Liver (tissue), 9 donors: Measurements from ENCODE around the gene PALD1. TPM values are rescaled to one million over a fixed set of nuclear protein-coding genes. Genes with fewer than 3 reads are reported as not detected.

ENCODE experiments used
- DNase-seq: peaks from one replicate; pipeline ENCODE4 v3.0.0-alpha.2; 2017; ENCODE audit warnings: low spot score
- H3K27ac ChIP-seq, 2 donors: one replicate each; pipeline ENCODE4 v1.7.0; 2013; ENCODE audit warnings: inconsistent platforms in 2 of 2, low read length in 2 of 2, control low read depth in 1 of 2, low read depth in 1 of 2, mild to moderate bottlenecking in 1 of 2
- H3K27me3 ChIP-seq, 4 donors: one replicate each; pipeline versions ENCODE4 v1.6.1 to v1.7.0; 2013; ENCODE audit warnings: low read length in 3 of 4, inconsistent platforms in 1 of 4, mild to moderate bottlenecking in 1 of 4, moderate library complexity in 1 of 4; ENCODE audit not compliant: control insufficient read depth in 4 of 4, insufficient read depth in 4 of 4
- H3K36me3 ChIP-seq, 4 donors: one replicate each; pipeline versions ENCODE4 v1.6.1 to v1.7.0; 2013; ENCODE audit warnings: low read length in 3 of 4, mild to moderate bottlenecking in 3 of 4, low read depth in 1 of 4, moderate library complexity in 1 of 4; ENCODE audit not compliant: control insufficient read depth in 4 of 4, insufficient read depth in 3 of 4
- H3K4me1 ChIP-seq, 4 donors: one replicate each; pipeline versions ENCODE4 v1.6.1 to v1.7.0; 2013; ENCODE audit warnings: low read length in 3 of 4, mild to moderate bottlenecking in 3 of 4, moderate library complexity in 1 of 4; ENCODE audit not compliant: control insufficient read depth in 4 of 4, insufficient read depth in 4 of 4
- H3K4me3 ChIP-seq, 3 donors: one replicate each; pipeline versions ENCODE4 v1.6.1 to v1.7.0; 2013; ENCODE audit warnings: low read length in 3 of 3, control low read depth in 1 of 3, low read depth in 1 of 3, mild to moderate bottlenecking in 1 of 3
- H3K9ac ChIP-seq, 2 donors: one replicate each; pipeline ENCODE4 v1.7.0; 2013; ENCODE audit warnings: low read length in 2 of 2, mild to moderate bottlenecking in 2 of 2, moderate library complexity in 2 of 2, control low read depth in 1 of 2, low read depth in 1 of 2
- H3K9me3 ChIP-seq, 4 donors: one replicate each; pipeline versions ENCODE4 v1.6.1 to v1.7.0; 2013; ENCODE audit warnings: low read length in 3 of 4; ENCODE audit not compliant: control insufficient read depth in 4 of 4
- EGR1 ChIP-seq, 2 donors: IDR thresholded peaks; 2 replicates each; pipeline ENCODE4 v1.6.1; 2016 to 2018; ENCODE audit warnings: antibody characterized with exemption in 2 of 2, low read depth in 2 of 2
- FOXA1 ChIP-seq: IDR thresholded peaks from 2 replicates; pipeline ENCODE4 v1.6.1; 2016; ENCODE audit warnings: antibody characterized with exemption
- FOXA2 ChIP-seq: IDR thresholded peaks from 2 replicates; pipeline ENCODE4 v1.6.1; 2016; ENCODE audit warnings: antibody characterized with exemption
- GABPA ChIP-seq, 2 donors: IDR thresholded peaks in 1 of 2; conservative IDR thresholded peaks in 1 of 2; 2 replicates each; pipeline ENCODE4 v1.6.1; 2016; ENCODE audit warnings: antibody characterized with exemption in 2 of 2, mild to moderate bottlenecking in 1 of 2, moderate library complexity in 1 of 2
- HNF4A ChIP-seq, 2 donors: conservative IDR thresholded peaks; 2 replicates each; pipeline ENCODE4 v1.6.1; 2016; ENCODE audit warnings: antibody characterized with exemption in 2 of 2, mild to moderate bottlenecking in 2 of 2
- HNF4G ChIP-seq: IDR thresholded peaks from 2 replicates; pipeline ENCODE4 v1.6.1; 2016; ENCODE audit warnings: antibody characterized with exemption
- JUND ChIP-seq, 2 donors: IDR thresholded peaks; 2 replicates each; pipeline ENCODE4 v1.6.1; 2016; ENCODE audit warnings: antibody characterized with exemption in 2 of 2
- NR2F2 ChIP-seq: IDR thresholded peaks from 2 replicates; pipeline ENCODE4 v1.6.1; 2016; ENCODE audit warnings: antibody characterized with exemption
- RAD21 ChIP-seq, 2 donors: IDR thresholded peaks; 2 replicates each; pipeline ENCODE4 v1.6.1; 2016; ENCODE audit warnings: antibody characterized with exemption in 2 of 2, mild to moderate bottlenecking in 2 of 2
- RXRA ChIP-seq, 2 donors: IDR thresholded peaks; 2 replicates each; pipeline ENCODE4 v1.6.1; 2017 to 2018; ENCODE audit warnings: antibody characterized with exemption in 2 of 2, mild to moderate bottlenecking in 1 of 2
- SP1 ChIP-seq: IDR thresholded peaks from 2 replicates; pipeline ENCODE4 v1.6.1; 2018; ENCODE audit warnings: antibody characterized with exemption, mild to moderate bottlenecking
- TAF1 ChIP-seq: conservative IDR thresholded peaks from 2 replicates; pipeline ENCODE4 v1.6.1; 2016; ENCODE audit warnings: antibody characterized with exemption, mild to moderate bottlenecking
- YY1 ChIP-seq: IDR thresholded peaks from 2 replicates; pipeline ENCODE4 v1.6.1; 2016; ENCODE audit warnings: antibody characterized with exemption, mild to moderate bottlenecking
- ZBTB33 ChIP-seq: IDR thresholded peaks from 2 replicates; pipeline ENCODE4 v1.6.1; 2016; ENCODE audit warnings: antibody characterized with exemption
- WGBS: extraction: QIAGEN DNeasy Blood & Tissue Kit; methylation state at CpG from one replicate; pipeline ENCODE4 v1.1.7; 2013; 5-methylcytosine and 5-hydroxymethylcytosine counted together
- polyA plus RNA-seq, 2 donors: library from polyadenylated mRNA; stranded (reverse) in 1 of 2; unstranded in 1 of 2; fragments of 200-250 nt in 1 of 2; fragments of >200 nt in 1 of 2; fragmentation: Nextera tagmentation in 1 of 2; extraction: Ambion mirVana in 1 of 2; gene quantifications; one replicate each; pipeline versions ENCODE4 v1.2.1 to v1.2.3, GENCODE V29; 2013 to 2015
- total RNA-seq, 2 donors: library from RNA; depleted of rRNA; stranded (reverse); fragments of >200 nt; gene quantifications; one replicate each; pipeline ENCODE4 v1.2.3, GENCODE V29; 2014
- TF ChIP-seq, protein P1 (sequence below): fragments of 150-350 bp; IDR thresholded peaks from 2 replicates; pipeline ENCODE4 v1.5.1; 2017; ENCODE audit warnings: improper control_type of control experiment, low read depth, low read length; ENCODE audit not compliant: missing input control
- TF ChIP-seq, protein P2 (sequence below): IDR thresholded peaks from 2 replicates; pipeline ENCODE4 v1.6.1; 2016; ENCODE audit warnings: antibody characterized with exemption
- TF ChIP-seq, protein P3 (sequence below): IDR thresholded peaks from 2 replicates; pipeline ENCODE4 v1.6.1; 2016; ENCODE audit warnings: antibody characterized with exemption, mild to moderate bottlenecking
- TF ChIP-seq, protein P4 (sequence below): IDR thresholded peaks from 2 replicates; pipeline ENCODE4 v1.6.1; 2016; ENCODE audit warnings: antibody characterized with exemption
- donor health status: healthy.
- donor health status: healthy.
- donor health status: healthy.
- donor health status: healthy.
- donor health status: healthy.

The PALD1 gene
- total and polyA plus RNA-seq, 4 donors: 0.72 to 4.2 (median 1.4) TPM

DNA sequence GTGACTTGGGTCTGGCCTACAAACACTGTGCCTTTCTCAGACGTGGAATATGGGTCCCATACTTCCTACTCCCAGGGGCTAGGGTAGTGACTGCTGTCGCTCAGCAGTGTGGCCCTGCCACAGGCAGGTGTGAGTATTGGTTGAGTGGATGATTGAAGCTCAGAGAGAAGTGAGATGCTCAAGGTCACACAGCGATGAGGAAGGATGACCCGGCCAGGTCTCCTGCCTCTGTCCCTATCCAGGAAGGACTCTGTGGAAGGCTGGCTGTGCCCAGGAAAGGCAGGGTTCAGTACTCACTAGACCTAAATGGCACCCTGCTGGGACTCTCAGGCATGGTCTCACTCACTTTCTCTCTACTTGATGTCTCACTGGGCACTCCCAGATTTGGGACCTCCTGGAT is 121.2 kb downstream of the PALD1 start:
- DNase-seq: no peak
- Histone ChIP-seq H3K27me3 (no peaks in the 10 kb centered on the region), H3K36me3 (no peaks in the 10 kb centered on the region), H3K4me1 (no peaks in the 10 kb centered on the region), H3K9me3 (no peaks in the 10 kb centered on the region), H3K9ac (no peak overlapping the region), H3K27ac (no peak overlapping the region), H3K4me3 (no peak overlapping the region)
- 96% methylated on average over 4 of the region's 4 CpGs for WGBS
- TF ChIP-seq SP1: no peak
- TF ChIP-seq RAD21 (IDR thresholded peaks at IDR 0.05): no peak
- TF ChIP-seq NR2F2: no peak
- no peak for TF ChIP-seq HNF4G
- no peak for TF ChIP-seq TAF1
- no peak for TF ChIP-seq FOXA2

DNA sequence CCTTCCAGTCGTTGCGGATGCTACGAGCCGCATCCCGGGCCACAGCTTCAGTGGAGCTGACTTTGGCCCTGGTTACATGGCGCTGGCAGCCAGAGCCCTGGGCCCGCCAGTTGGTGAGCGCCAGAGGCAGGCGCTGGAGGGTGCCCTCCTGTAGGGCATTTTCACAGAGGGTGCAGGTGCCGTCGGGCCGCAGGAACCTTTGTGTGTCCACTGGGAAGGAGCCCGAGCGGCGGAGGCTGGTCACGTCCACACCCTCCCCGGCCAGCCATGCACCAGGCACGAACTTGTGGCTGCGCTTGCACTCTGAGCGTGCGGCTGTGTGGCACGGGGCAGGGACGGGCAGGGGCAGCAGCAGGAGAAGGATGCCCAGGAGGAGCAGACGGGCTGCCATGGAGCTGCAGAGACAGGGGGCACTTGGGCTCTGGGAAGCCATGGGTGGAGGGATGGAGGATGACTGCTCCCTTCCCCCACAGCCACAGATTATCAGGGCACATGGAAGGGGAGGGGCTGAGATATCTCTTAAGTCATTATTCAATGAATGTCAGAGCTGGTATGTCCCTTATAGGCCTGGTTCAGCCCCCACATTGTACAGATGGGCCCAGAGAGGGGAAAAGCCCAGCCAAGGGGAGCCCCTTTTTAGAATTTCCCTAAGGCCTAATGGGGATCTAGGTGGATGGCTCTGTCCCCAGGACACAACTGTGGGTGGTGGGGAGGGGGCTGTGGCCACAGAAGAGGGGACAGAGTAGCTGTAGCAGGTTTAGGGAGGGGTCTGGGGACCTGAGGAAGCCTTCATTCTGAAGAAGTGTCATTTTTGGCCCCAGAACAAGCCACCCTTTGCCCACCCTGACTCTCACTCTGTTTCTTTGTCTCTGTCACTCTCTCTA is 122.2 kb downstream of the PALD1 start:
- Histone ChIP-seq H3K4me3 (no peak overlapping the region), H3K27ac (no peak overlapping the region), H3K4me1 (no peaks in the 10 kb centered on the region), H3K36me3 (no peaks in the 10 kb centered on the region), H3K27me3 (no peaks in the 10 kb centered on the region), H3K9ac (no peak overlapping the region), H3K9me3 (no peaks in the 10 kb centered on the region)
- TF ChIP-seq RXRA (IDR thresholded peaks at IDR 0.05) (no peak), ZBTB33 (no peak), RAD21 (IDR thresholded peaks at IDR 0.05) (no peak), JUND (IDR thresholded peaks at IDR 0.05) (no peak), FOXA2 (no peak), FOXA1 (no peak), YY1 (no peak), HNF4G (no peak), TAF1 (no peak), HNF4A (conservative IDR thresholded peaks at IDR 0.05) (no peak), EGR1 (IDR thresholded peaks at IDR 0.05; ENCODE audit: low read depth in 2 of 2) (no peak), SP1 (no peak), GABPA (IDR thresholded peaks at IDR 0.05 in 1 of 2, conservative IDR thresholded peaks at IDR 0.05 in 1 of 2) (no peak)
- TF ChIP-seq, protein P1, sequence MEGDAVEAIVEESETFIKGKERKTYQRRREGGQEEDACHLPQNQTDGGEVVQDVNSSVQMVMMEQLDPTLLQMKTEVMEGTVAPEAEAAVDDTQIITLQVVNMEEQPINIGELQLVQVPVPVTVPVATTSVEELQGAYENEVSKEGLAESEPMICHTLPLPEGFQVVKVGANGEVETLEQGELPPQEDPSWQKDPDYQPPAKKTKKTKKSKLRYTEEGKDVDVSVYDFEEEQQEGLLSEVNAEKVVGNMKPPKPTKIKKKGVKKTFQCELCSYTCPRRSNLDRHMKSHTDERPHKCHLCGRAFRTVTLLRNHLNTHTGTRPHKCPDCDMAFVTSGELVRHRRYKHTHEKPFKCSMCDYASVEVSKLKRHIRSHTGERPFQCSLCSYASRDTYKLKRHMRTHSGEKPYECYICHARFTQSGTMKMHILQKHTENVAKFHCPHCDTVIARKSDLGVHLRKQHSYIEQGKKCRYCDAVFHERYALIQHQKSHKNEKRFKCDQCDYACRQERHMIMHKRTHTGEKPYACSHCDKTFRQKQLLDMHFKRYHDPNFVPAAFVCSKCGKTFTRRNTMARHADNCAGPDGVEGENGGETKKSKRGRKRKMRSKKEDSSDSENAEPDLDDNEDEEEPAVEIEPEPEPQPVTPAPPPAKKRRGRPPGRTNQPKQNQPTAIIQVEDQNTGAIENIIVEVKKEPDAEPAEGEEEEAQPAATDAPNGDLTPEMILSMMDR: no peak
- TF ChIP-seq, protein P2, sequence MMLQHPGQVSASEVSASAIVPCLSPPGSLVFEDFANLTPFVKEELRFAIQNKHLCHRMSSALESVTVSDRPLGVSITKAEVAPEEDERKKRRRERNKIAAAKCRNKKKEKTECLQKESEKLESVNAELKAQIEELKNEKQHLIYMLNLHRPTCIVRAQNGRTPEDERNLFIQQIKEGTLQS: no peak
- TF ChIP-seq, protein P3, sequence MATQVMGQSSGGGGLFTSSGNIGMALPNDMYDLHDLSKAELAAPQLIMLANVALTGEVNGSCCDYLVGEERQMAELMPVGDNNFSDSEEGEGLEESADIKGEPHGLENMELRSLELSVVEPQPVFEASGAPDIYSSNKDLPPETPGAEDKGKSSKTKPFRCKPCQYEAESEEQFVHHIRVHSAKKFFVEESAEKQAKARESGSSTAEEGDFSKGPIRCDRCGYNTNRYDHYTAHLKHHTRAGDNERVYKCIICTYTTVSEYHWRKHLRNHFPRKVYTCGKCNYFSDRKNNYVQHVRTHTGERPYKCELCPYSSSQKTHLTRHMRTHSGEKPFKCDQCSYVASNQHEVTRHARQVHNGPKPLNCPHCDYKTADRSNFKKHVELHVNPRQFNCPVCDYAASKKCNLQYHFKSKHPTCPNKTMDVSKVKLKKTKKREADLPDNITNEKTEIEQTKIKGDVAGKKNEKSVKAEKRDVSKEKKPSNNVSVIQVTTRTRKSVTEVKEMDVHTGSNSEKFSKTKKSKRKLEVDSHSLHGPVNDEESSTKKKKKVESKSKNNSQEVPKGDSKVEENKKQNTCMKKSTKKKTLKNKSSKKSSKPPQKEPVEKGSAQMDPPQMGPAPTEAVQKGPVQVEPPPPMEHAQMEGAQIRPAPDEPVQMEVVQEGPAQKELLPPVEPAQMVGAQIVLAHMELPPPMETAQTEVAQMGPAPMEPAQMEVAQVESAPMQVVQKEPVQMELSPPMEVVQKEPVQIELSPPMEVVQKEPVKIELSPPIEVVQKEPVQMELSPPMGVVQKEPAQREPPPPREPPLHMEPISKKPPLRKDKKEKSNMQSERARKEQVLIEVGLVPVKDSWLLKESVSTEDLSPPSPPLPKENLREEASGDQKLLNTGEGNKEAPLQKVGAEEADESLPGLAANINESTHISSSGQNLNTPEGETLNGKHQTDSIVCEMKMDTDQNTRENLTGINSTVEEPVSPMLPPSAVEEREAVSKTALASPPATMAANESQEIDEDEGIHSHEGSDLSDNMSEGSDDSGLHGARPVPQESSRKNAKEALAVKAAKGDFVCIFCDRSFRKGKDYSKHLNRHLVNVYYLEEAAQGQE: no peak
- TF ChIP-seq, protein P4, sequence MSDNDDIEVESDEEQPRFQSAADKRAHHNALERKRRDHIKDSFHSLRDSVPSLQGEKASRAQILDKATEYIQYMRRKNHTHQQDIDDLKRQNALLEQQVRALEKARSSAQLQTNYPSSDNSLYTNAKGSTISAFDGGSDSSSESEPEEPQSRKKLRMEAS: no peak
- DNase-seq: no peak
- WGBS: 95% methylated on average over 24 of the region's 24 CpGs
